KBM-7 (cell line): ENCODE data around the gene IQSEC1.

ENCODE experiments used
- DNase-seq: peaks from one replicate; pipeline ENCODE4 v3.0.0-alpha.2; 2015
- in situ Hi-C: fragments of 300-500 bp; cut with MboI; formaldehyde crosslinking; loops from 2 replicates; pipeline ENCODE4 v1.14.3; 2020; ENCODE audit warnings: low sequenced_read_pairs, low pct_unique_long_range_greater_than_20kb, mixed read lengths

Gene IQSEC1

GRCh38 chr3:12911881-12912415, 161.3 kb downstream of the IQSEC1 start:
- DNase-seq, result no peak
- in situ Hi-C loops, result no loop called here

GRCh38 chr3:12910356-12911099, 162.7 kb downstream of the IQSEC1 start:
- no peak for DNase-seq
- in situ Hi-C loops, result no loop called here

GRCh38 chr3:12909710-12910109, 163.5 kb downstream of the IQSEC1 start:
- in situ Hi-C loops, result no loop called here
- no peak for DNase-seq

GRCh38 chr3:12908859-12909258, 164.4 kb downstream of the IQSEC1 start:
- in situ Hi-C loops, result no loop called here
- no peak for DNase-seq

GRCh38 chr3:12908136-12908730, 165.0 kb downstream of the IQSEC1 start:
- in situ Hi-C loops, result no loop called here
- DNase-seq, result no peak

- in situ Hi-C loops, result no loop called here
- DNase-seq, result no peak
Measured at GRCh38 chr3:12907729-12908128, 165.5 kb downstream of the IQSEC1 start.

- no peak for DNase-seq
- in situ Hi-C loops, result no loop called here
Measured at GRCh38 chr3:12907296-12907695, 165.9 kb downstream of the IQSEC1 start.

GRCh38 chr3:12906916-12907290, 166.3 kb downstream of the IQSEC1 start:
- in situ Hi-C loops, result no loop called here

GRCh38 chr3:12906141-12906915, 166.9 kb downstream of the IQSEC1 start:
- DNase-seq, result no peak
- in situ Hi-C loops, result no loop called here

More at GRCh38 chr3:12906916-12907290, 166.3 kb downstream of the IQSEC1 start:
- no peak for DNase-seq

GRCh38 chr3:12905316-12906071, 167.7 kb downstream of the IQSEC1 start:
- in situ Hi-C loops, result no loop called here
- DNase-seq, result no peak

GRCh38 chr3:12904951-12905315, 168.3 kb downstream of the IQSEC1 start:
- DNase-seq, result no peak
- in situ Hi-C loops, result no loop called here

- DNase-seq, result no peak
- in situ Hi-C loops, result no loop called here
Measured at GRCh38 chr3:12903881-12904280, 169.3 kb downstream of the IQSEC1 start.

GRCh38 chr3:12903000-12903800, 170.0 kb downstream of the IQSEC1 start:
- DNase-seq, result no peak
- in situ Hi-C loops, result no loop called here

- no peak for DNase-seq
Measured at GRCh38 chr3:12902181-12902999, 170.8 kb downstream of the IQSEC1 start.

GRCh38 chr3:12901623-12902045, 171.6 kb downstream of the IQSEC1 start:
- in situ Hi-C loops, result no loop called here
- no peak for DNase-seq

More at GRCh38 chr3:12902181-12902999, 170.8 kb downstream of the IQSEC1 start:
- in situ Hi-C loops, result no loop called here

GRCh38 chr3:12900885-12901411, 172.3 kb downstream of the IQSEC1 start:
- in situ Hi-C loops, result no loop called here
- DNase-seq, result no peak

GRCh38 chr3:12898965-12899755, 174.1 kb downstream of the IQSEC1 start:
- DNase-seq, result no peak
- in situ Hi-C loops, result no loop called here
